Measurements from ENCODE around the gene RGS6.

DNA sequence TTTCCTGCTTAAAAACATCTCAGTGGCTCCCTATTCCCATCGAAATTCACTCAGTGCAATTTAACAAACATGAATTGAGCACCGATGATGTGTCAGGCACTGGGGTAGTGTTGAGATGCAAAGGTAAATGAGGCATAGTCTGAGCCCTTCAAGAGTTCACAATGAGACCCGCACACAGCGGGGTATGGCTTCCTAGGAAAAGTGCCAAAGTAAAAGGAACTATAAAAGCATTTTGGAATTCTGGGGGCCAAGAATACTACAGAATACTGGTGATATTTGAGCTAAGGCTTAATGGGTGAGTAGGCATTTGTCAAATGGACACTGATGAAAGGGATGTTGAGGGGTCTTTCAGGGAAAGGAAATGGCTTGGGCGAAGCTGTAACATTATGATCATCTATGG lies 646.3 kb downstream of the RGS6 start:
- TF ChIP-seq POLR2AphosphoS5 (IDR thresholded peaks at IDR 0.05): no peak
- TF ChIP-seq, protein P1, sequence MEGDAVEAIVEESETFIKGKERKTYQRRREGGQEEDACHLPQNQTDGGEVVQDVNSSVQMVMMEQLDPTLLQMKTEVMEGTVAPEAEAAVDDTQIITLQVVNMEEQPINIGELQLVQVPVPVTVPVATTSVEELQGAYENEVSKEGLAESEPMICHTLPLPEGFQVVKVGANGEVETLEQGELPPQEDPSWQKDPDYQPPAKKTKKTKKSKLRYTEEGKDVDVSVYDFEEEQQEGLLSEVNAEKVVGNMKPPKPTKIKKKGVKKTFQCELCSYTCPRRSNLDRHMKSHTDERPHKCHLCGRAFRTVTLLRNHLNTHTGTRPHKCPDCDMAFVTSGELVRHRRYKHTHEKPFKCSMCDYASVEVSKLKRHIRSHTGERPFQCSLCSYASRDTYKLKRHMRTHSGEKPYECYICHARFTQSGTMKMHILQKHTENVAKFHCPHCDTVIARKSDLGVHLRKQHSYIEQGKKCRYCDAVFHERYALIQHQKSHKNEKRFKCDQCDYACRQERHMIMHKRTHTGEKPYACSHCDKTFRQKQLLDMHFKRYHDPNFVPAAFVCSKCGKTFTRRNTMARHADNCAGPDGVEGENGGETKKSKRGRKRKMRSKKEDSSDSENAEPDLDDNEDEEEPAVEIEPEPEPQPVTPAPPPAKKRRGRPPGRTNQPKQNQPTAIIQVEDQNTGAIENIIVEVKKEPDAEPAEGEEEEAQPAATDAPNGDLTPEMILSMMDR (IDR thresholded peaks at IDR 0.05): no peak
- TF ChIP-seq POLR2A (IDR thresholded peaks at IDR 0.05): no peak
- no peak for TF ChIP-seq EP300 (IDR thresholded peaks at IDR 0.05)
